Breast epithelium (tissue), 3 donors: Measurements from ENCODE around the gene C9orf72.

ENCODE experiments used
- CTCF ChIP-seq, 3 donors: fragments of 450-650 bp; IDR thresholded peaks; one replicate each; pipeline ENCODE4 v1.5.1; 2016 to 2017; ENCODE audit warnings: antibody characterized with exemption in 3 of 3, mild to moderate bottlenecking in 3 of 3, moderate library complexity in 3 of 3
- POLR2A ChIP-seq: fragments of 450-650 bp; IDR thresholded peaks from one replicate; pipeline ENCODE4 v1.6.1; 2016; ENCODE audit warnings: antibody characterized with exemption, mild to moderate bottlenecking, moderate library complexity

GRCh38 chr9:27519466-27520465 is 53.5 kb downstream of the C9orf72 start:
- TF ChIP-seq CTCF (IDR thresholded peaks at IDR 0.05) (no peak), POLR2A (no peak)
